GM21825 (cell line): ENCODE results near the gene SLC6A8.
"Not testable (repeated sequence)": the region's sequence is repeated elsewhere in the genome, so short reads cannot be mapped to it uniquely, and the experiment has no call there.

Experiments
- ATAC-seq: cut with Tn5 transposase; IDR thresholded peaks from one replicate; pipeline ENCODE4 v1.9.1; 2021; ENCODE audit warnings: mild to moderate bottlenecking, moderate library complexity; ENCODE audit not compliant: unreplicated experiment

SLC6A8 gene

DNA sequence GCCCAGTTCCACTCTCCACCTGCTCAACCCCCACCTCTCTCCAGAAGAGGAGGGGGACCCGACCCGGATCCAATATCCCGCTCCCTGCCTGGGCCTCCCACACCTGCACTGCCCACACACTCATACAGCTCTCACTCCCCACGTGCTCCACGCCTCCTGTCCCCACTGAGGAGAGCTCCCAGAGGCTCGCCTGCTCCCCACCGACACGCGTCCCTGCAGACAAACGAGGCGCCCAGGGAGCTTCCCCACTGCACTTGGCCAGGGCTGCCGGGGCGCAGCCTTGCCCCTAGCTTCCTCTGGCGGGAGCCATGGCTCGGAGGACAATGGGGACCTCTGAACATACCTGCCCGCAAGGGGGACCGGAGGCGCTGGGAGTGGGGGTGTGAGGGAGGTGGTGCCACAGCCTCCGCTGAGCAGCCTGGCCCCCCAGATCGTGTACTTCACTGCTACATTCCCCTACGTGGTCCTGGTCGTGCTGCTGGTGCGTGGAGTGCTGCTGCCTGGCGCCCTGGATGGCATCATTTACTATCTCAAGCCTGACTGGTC lies 5.0 kb downstream of the SLC6A8 start:
- no peak for ATAC-seq

DNA sequence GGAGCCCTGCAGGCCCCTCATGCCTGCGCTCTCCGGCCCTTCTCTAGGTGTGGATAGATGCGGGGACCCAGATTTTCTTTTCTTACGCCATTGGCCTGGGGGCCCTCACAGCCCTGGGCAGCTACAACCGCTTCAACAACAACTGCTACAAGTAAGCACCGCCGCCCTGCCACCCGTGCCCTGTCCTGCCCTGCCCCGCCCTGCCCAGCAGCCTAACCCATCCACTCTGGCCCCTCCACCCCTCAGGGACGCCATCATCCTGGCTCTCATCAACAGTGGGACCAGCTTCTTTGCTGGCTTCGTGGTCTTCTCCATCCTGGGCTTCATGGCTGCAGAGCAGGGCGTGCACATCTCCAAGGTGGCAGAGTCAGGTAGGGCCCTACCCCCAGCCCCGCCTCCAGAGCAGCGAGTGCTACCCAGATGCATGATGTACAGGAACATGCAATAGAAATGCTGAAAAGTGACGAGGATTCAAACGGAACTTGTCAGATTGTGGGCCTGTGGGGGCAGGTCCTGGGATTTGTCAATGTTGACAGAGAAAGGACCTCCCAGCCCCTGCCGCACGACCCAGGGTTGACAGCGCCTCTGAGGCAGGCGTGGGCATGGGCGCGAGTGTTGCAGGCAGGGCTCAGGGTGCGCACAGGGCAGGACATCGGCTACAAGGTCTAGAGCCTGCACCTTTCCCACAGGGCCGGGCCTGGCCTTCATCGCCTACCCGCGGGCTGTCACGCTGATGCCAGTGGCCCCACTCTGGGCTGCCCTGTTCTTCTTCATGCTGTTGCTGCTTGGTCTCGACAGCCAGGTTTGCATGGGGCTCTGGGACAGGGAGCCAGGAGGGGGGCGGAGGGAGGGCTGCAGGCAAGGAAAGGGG lies 5.7 kb downstream of the SLC6A8 start:
- ATAC-seq = no peak

DNA sequence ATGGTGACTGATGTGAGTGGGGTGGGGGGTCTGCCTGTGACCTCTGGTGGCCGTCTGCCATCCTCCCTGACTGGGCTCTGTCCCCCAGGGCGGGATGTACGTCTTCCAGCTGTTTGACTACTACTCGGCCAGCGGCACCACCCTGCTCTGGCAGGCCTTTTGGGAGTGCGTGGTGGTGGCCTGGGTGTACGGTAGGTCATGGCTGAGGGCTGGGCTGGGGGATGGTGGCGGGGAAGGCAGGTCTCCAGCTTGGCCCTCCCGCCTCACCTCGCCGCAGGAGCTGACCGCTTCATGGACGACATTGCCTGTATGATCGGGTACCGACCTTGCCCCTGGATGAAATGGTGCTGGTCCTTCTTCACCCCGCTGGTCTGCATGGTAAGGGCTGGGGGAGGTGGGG lies 6.5 kb downstream of the SLC6A8 start:
- ATAC-seq = not testable (repeated sequence)

DNA sequence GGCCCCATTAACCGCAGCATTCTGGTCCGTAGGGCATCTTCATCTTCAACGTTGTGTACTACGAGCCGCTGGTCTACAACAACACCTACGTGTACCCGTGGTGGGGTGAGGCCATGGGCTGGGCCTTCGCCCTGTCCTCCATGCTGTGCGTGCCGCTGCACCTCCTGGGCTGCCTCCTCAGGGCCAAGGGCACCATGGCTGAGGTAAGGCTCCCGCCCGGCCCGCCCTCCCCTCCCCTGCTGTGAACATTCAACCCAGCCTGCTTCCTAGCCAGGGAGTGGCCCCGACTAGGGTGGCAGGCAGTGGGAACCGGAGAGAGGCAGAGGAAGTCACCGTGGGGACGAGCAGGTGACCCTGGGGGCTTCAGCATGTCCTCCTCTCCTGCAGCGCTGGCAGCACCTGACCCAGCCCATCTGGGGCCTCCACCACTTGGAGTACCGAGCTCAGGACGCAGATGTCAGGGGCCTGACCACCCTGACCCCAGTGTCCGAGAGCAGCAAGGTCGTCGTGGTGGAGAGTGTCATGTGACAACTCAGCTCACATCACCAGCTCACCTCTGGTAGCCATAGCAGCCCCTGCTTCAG lies 7.1 kb downstream of the SLC6A8 start:
- no peak for ATAC-seq

DNA sequence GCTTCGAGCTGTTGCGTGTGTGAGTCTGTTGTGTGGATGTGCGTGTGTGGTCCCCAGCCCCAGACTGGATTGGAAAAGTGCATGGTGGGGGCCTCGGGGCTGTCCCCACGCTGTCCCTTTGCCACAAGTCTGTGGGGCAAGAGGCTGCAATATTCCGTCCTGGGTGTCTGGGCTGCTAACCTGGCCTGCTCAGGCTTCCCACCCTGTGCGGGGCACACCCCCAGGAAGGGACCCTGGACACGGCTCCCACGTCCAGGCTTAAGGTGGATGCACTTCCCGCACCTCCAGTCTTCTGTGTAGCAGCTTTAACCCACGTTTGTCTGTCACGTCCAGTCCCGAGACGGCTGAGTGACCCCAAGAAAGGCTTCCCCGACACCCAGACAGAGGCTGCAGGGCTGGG lies 8.4 kb downstream of the SLC6A8 start:
- no peak for ATAC-seq

GRCh38 chrX:153696538-153696937 lies 8.8 kb downstream of the SLC6A8 start:
- ATAC-seq = not testable (repeated sequence)

DNA sequence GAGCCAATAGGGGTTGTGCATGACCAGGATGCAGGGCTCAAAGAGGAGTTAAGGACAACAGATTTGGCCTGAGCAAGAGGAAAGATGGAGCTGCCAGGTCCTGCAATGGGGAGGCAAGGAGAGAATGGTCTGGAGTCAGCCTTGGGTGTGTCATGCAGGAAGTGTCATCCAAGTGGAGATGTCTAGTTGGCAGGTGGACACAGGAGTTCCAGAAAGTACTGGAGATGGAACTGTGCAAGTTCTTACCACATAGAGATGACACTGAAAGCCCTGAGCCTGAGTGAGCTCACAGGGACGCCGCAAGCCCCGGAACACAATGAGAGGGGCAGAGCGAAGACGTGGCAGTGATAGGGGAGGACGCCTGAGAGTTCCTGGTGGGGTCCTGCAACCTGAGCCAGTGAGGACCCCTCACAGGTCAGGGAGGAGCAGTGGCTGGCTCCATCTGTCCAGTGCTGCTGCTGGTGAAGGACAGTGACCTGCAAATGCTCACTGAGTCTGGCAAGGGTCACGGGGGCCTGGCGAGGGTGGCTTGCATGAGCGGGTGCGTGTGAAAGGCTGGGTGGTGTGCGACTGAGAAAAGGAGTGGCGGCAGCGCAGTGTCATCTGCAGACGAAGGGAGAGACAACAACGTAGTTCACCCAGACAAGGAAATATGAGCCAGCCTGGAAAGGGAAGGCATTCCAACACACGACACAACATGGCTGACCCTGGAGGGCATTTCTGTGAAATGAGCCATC lies 9.4 kb downstream of the SLC6A8 start:
- not testable (repeated sequence) for ATAC-seq

- no peak for ATAC-seq
Observed at GRCh38 chrX:153697924-153698865, 10.5 kb downstream of the SLC6A8 start.

GRCh38 chrX:153699210-153699783 lies 11.6 kb downstream of the SLC6A8 start:
- ATAC-seq = not testable (repeated sequence)

DNA sequence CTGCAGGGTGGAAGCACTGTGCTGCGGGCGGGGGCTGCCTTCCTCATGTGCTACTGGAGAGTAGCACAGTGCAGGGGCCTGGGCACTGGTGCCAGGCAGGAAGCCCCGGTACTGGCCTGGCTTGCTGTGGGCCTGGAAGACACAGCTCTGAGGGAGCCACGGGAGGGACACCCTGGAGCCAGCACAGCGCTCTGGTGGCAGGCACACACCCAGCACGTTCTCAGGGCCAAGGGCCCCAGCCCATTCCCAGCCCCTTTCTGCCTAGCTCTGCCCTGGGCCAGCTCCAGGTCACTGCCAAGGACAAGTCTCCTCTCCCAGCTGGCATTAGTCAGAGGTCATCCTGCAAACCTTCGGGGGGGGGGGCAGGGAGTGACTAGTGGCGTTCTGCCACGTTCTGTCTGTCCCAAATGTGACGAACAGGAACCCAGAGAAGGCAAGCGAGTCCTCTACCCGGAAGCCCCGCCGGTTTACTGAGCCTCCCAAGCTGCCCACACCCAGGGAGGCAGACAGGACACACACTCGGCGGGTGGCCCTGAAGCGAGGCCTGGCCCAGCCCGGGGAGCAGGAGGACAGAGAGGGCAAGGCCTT lies 12.2 kb downstream of the SLC6A8 start:
- ATAC-seq = not testable (repeated sequence)

GRCh38 chrX:153700376-153700945 lies 12.7 kb downstream of the SLC6A8 start:
- no peak for ATAC-seq

DNA sequence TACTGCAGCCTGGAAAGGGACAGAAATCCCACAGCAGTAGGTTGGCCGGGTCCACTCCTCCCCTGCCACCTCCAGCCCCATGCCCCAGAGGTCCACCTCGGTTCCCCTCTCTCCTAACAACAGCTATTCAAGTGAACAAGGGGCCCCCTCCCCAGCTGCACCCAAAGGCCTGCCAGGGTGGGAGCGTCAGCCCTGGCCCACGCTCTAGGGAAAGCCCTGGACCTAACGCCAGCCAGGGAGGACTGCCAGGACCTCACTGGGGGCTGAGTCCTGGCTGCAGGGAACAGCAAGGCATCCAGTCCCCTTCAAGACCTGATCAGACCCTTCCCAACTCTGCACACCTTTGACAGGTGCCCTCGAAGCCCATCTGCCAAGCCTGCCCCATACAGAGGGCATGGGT lies 13.2 kb downstream of the SLC6A8 start:
- ATAC-seq = no peak

DNA sequence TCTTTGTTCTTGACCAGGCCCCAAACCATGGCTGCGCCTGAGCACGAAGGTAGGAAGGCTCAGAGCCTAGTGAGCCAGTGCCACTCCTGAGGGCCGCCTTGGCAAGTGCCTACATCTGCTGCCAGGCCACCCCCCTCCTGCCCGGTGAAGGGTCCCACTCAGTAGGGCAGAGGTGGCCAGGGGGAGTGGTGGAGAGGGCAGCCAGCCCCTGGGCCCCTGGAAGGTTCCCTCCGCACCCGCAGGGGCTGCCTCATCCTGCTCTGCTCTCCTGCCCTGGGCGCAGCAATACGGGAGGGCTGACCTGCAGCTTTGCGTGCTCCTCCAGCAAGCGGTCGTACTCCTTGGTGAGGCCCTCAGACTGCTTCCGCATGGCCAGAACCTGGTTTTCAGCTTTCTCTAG lies 14.0 kb downstream of the SLC6A8 start:
- no peak for ATAC-seq

DNA sequence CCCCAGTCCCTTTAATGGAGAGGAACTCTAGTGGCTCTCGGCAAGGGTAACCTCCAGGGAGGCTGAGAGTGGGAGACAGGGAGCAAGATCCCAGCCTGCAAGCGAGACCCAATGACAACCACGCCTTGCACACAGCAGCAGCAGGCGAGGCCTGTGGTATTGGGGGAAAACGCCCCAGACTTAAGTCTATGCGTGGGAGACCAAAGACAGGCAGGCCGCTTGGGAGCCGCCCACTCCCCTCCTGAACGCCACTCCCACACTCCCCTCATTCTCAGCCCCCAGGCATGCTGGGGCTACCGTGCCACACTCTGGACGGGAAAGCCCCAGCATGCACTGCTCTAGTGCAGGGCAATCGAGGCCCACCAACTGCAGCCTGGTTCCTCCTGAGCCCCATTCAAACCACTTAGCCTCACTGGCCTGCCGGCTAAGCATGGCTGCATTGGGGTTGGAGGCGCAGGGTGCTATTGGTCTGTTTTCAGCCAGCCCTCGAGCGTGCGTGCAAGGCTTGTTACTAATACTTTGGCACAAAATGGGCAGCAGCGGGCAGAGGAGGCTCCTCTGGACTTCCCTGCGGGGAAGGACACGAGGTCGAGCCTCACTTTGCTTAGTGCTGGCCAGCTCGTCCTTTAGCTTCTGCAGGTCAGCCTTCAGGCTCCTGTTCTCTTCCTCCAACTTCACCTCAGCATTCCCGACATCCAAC lies 14.8 kb downstream of the SLC6A8 start:
- ATAC-seq = no peak

DNA sequence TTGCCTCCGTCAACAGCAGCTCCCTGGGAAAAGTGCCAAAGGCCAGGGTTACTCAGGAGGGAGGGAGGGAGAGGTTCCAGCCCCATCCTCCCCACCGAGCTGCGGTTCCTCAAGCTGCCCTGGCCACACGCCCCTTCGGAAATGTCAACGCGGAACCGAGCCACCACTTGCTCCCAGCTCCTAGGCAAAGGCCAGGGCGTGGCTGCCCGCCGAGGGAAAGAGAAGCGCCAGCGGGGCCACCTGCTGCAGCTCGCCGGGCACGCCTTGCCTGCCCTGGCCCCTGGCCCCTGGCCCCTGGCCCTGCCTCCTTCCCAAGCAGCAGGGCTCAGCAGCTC lies 15.3 kb downstream of the SLC6A8 start:
- ATAC-seq = no peak

- no peak for ATAC-seq
Observed at GRCh38 chrX:153704021-153704526, 16.3 kb downstream of the SLC6A8 start.

- ATAC-seq = not testable (repeated sequence)
Observed at GRCh38 chrX:153704631-153705402, 17.1 kb downstream of the SLC6A8 start.
